ENCODE data around the gene HIPK2. TPM values are rescaled to one million over a fixed set of nuclear protein-coding genes. Genes with fewer than 3 reads are reported as not detected.

HIPK2 gene
- total RNA-seq, 1 experiment from 2014 or later: 30.7 TPM

DNA sequence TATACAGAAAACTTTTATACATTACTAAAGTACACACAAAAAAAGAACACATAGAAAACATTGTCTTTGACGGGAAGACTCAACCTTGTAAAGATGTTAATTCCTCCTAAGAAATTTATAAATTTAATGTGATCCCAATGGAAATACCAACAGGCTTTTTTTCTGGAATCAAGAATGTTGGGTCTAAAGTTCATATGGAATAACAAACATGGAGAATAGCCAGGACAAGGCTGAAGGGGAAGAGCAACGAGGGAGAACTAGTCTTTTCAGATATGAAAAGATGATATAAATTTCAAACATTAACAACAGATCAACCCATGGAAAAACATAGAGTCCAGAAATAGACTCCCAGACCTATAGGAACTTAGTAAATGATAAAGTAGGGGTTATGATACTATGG lies 19.8 kb downstream of the HIPK2 start:
- Histone ChIP-seq H3K27me3 (replicated peaks; ENCODE audit: insufficient read depth, low read depth, low read length, poor library complexity) (no peaks in the 10 kb centered on the region), H3K27ac (ENCODE audit: low read depth, low read length, poor library complexity, severe bottlenecking) (no peak overlapping the region), H3K4me3 (ENCODE audit: low read depth, low read length, poor library complexity, severe bottlenecking) (no peak overlapping the region), H3K9me3 (ENCODE audit: low read depth, low read length, poor library complexity, severe bottlenecking) (no peaks in the 10 kb centered on the region), H3K36me3 (ENCODE audit: insufficient read depth, low read length, poor library complexity, severe bottlenecking) (no peaks in the 10 kb centered on the region), H3K4me1 (ENCODE audit: insufficient read depth, low read length, poor library complexity, severe bottlenecking) (no peaks in the 10 kb centered on the region)
- ChIA-PET POLR2A (ENCODE audit: low non-redundant PET) (no interaction called here), CTCF (no interaction called here)
- no peak for DNase-seq (ENCODE audit: low spot score)
- intact Hi-C loops (cut with micrococcal nuclease; ENCODE audit: unreplicated experiment): no loop called here
- TF ChIP-seq EZH2 (IDR thresholded peaks at IDR 0.05; ENCODE audit: borderline replicate concordance, low read depth, low read length, poor library complexity, severe bottlenecking): no peak
- TF ChIP-seq, protein P1, sequence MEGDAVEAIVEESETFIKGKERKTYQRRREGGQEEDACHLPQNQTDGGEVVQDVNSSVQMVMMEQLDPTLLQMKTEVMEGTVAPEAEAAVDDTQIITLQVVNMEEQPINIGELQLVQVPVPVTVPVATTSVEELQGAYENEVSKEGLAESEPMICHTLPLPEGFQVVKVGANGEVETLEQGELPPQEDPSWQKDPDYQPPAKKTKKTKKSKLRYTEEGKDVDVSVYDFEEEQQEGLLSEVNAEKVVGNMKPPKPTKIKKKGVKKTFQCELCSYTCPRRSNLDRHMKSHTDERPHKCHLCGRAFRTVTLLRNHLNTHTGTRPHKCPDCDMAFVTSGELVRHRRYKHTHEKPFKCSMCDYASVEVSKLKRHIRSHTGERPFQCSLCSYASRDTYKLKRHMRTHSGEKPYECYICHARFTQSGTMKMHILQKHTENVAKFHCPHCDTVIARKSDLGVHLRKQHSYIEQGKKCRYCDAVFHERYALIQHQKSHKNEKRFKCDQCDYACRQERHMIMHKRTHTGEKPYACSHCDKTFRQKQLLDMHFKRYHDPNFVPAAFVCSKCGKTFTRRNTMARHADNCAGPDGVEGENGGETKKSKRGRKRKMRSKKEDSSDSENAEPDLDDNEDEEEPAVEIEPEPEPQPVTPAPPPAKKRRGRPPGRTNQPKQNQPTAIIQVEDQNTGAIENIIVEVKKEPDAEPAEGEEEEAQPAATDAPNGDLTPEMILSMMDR (conservative IDR thresholded peaks at IDR 0.05; ENCODE audit: low read depth, low read length): no peak
- BruUV-seq (replicated peaks): no TSS peak

DNA sequence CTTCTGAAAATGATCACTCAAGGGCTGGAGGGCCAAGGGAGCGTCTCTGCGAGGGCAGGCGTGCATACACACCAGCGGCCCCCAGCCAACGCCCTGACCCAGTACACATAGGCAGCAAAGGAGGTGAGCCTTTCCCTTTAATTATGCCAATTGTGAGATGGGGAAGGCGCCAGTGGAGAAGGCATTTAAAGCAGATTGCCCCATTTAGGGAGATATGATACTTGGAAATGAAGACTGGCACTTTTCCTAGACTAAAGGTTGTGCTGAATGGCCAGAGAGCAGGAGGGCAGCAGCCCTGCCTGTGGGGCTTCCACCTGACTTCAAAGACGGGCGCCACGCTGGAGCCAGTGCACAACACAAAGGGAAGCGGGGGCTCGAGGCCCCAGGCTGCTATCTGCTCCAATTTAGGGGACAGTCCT lies 24.1 kb downstream of the HIPK2 start:
- BruUV-seq (replicated peaks): no TSS peak
- Histone ChIP-seq H3K27ac (ENCODE audit: low read depth, low read length, poor library complexity, severe bottlenecking) (no peak overlapping the region), H3K4me1 (ENCODE audit: insufficient read depth, low read length, poor library complexity, severe bottlenecking) (no peaks in the 10 kb centered on the region), H3K4me3 (ENCODE audit: low read depth, low read length, poor library complexity, severe bottlenecking) (no peak overlapping the region), H3K27me3 (replicated peaks; ENCODE audit: insufficient read depth, low read depth, low read length, poor library complexity) (no peaks in the 10 kb centered on the region), H3K9me3 (ENCODE audit: low read depth, low read length, poor library complexity, severe bottlenecking) (no peaks in the 10 kb centered on the region), H3K36me3 (ENCODE audit: insufficient read depth, low read length, poor library complexity, severe bottlenecking) (no peaks in the 10 kb centered on the region)
- ChIA-PET CTCF (no interaction called here), POLR2A (ENCODE audit: low non-redundant PET) (no interaction called here)
- no peak for DNase-seq (ENCODE audit: low spot score)
- intact Hi-C loops (cut with micrococcal nuclease; ENCODE audit: unreplicated experiment): no loop called here
- TF ChIP-seq EZH2 (IDR thresholded peaks at IDR 0.05; ENCODE audit: borderline replicate concordance, low read depth, low read length, poor library complexity, severe bottlenecking): no peak
- TF ChIP-seq, protein P1 (conservative IDR thresholded peaks at IDR 0.05; ENCODE audit: low read depth, low read length): no peak

DNA sequence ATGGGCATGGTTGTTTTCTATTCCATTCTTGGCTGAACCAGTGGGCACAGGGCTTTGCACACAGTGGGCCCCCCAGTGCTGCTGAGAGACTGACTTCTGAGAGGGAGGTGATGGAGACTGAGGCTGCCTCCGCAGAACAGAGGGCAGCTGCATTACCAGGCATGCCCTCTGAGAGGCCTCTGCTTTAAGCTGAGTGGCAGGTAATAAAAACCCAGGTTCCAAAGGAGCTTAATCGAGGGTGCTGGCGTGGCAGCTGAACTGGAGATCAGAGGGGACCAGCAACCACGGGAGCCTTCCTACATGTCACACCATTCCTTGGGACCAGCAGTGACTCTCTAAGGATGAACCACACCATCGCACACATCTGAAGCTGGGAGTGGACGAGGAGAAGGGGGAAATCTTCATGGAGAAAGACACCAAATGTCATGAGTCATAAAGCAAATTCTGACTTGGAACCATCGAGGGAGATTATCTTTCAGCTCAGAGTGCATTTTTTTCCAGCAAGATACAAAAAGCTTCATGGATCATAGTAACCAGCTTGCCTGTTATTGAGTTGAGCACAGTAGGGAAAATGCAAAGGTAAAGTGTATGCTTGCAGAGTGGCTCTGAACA lies 24.6 kb downstream of the HIPK2 start:
- no peaks in the 10 kb centered on the region for H3K9me3 ChIP-seq (ENCODE audit: low read depth, low read length, poor library complexity, severe bottlenecking)
- H3K27me3 ChIP-seq (replicated peaks; ENCODE audit: insufficient read depth, low read depth, low read length, poor library complexity): no peaks in the 10 kb centered on the region
- no TSS peak for BruUV-seq (replicated peaks)
- TF ChIP-seq EZH2 (IDR thresholded peaks at IDR 0.05; ENCODE audit: borderline replicate concordance, low read depth, low read length, poor library complexity, severe bottlenecking): no peak
- TF ChIP-seq, protein P1 (conservative IDR thresholded peaks at IDR 0.05; ENCODE audit: low read depth, low read length): 0 out of 2 replicates have a peak, but pooled peaks have one; percentile 13
- H3K4me3 ChIP-seq (ENCODE audit: low read depth, low read length, poor library complexity, severe bottlenecking): no peak overlapping the region
- intact Hi-C loops (cut with micrococcal nuclease; ENCODE audit: unreplicated experiment): no loop called here
- no peak overlapping the region for H3K27ac ChIP-seq (ENCODE audit: low read depth, low read length, poor library complexity, severe bottlenecking)
- H3K36me3 ChIP-seq (ENCODE audit: insufficient read depth, low read length, poor library complexity, severe bottlenecking): no peaks in the 10 kb centered on the region
- ChIA-PET POLR2A (ENCODE audit: low non-redundant PET) (no interaction called here), CTCF (no interaction called here)
- H3K4me1 ChIP-seq (ENCODE audit: insufficient read depth, low read length, poor library complexity, severe bottlenecking): no peaks in the 10 kb centered on the region
- DNase-seq (ENCODE audit: low spot score): no peak
